HG03196 (cell line): Measurements from ENCODE around the gene DGKB.
"Not testable (repeated sequence)": the region's sequence is repeated elsewhere in the genome, so short reads cannot be mapped to it uniquely, and the experiment has no call there.

Experiments
- ATAC-seq: cut with Tn5 transposase; IDR thresholded peaks from one replicate; pipeline ENCODE4 v1.9.1; 2021; ENCODE audit not compliant: unreplicated experiment

Gene DGKB

GRCh38 chr7:14487701-14488395 lies 414.7 kb downstream of the DGKB start:
- ATAC-seq, result no peak

GRCh38 chr7:14483663-14484062 lies 418.9 kb downstream of the DGKB start:
- ATAC-seq, result no peak

DNA sequence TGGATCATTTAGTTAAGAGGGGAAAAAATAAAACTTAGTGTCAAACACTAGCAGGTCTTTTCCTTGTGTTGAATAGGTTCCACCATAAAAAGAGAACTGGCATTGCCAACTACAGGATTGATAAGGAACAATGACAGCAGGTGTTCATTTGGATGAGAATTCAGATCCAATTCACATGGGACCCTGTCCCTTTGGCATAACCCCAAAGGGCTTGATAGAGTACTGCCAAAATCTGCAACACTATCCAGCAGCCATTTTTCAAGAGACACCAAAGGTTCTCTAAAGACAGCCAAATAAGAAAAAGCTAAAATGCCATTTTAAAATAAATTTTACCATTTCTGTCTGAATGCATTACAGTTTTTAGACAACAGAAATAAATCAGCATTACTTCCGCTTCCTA lies 422.3 kb downstream of the DGKB start:
- ATAC-seq, result no peak

- no peak for ATAC-seq
Measured at GRCh38 chr7:14478834-14479510, 423.6 kb downstream of the DGKB start.

DNA sequence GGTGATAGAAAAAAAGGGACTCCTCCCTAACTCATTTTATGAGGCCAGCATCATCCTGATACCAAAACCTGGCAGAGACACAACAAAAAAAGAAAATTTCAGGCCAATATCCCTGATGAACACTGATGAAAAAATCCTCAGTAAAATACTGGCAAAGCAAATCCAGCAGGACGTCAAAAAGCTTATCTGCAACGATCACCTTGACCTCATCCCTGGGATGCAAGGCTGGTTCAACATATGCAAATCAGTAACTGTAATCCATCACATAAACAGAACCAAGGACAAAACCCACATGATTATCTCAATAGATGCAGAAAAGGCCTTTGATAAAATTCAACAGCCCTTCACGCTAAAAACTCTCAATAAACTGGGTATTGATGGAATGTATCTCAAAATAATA lies 440.8 kb downstream of the DGKB start:
- not testable (repeated sequence) for ATAC-seq

- ATAC-seq, result not testable (repeated sequence)
Measured at GRCh38 chr7:14458846-14459245, 443.7 kb downstream of the DGKB start.

GRCh38 chr7:14457568-14458453 lies 444.7 kb downstream of the DGKB start:
- no peak for ATAC-seq

- ATAC-seq, result no peak
Measured at GRCh38 chr7:14449291-14449690, 453.3 kb downstream of the DGKB start.

- no peak for ATAC-seq
Measured at GRCh38 chr7:14446829-14447228, 455.7 kb downstream of the DGKB start.

- no peak for ATAC-seq
Measured at GRCh38 chr7:14446219-14446618, 456.3 kb downstream of the DGKB start.

DNA sequence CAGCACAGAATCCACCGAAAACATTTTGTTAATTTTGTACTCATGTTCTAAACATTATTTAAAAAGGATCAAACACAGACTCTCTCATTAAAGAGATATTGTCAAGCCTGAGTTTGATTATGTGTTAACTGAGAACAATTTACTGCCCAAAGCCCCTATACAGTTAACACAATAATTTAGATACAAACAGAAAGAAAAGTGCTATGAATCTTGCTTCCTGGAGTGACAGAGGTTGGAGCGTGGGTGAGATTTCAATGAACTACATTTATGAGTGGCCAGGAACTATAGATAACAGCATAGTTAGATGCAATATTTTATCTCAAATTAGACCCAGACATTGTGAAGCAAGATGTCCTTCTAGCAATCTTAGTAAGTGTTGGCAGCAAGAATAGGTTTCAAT lies 464.2 kb downstream of the DGKB start:
- ATAC-seq, result no peak

GRCh38 chr7:14436878-14437277 lies 465.7 kb downstream of the DGKB start:
- ATAC-seq, result no peak

DNA sequence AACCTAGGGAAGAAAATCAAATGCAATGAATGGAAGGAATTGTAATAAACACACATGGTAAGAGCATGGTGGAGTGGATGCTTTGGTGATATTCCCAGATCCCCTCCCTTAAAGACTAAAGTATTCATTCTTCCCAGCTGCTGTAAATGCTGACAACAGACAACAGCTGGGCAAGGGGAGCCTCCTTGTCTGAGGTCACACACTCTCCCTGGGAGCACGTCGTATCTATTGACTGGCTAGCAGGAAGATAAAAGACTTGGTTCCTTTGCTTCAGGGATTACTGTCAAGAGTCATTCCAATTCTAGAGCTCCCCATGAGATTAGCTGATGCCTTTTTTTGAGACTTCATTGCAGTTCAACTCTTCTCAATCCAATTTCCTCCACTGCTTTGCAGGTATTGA lies 469.6 kb downstream of the DGKB start:
- no peak for ATAC-seq

- ATAC-seq, result no peak
Measured at GRCh38 chr7:14430926-14431325, 471.6 kb downstream of the DGKB start.

- ATAC-seq, result no peak
Measured at GRCh38 chr7:14425559-14425958, 477.0 kb downstream of the DGKB start.

GRCh38 chr7:14424675-14425074 lies 477.9 kb downstream of the DGKB start:
- no peak for ATAC-seq

- ATAC-seq, result no peak
Measured at GRCh38 chr7:14420768-14421167, 481.8 kb downstream of the DGKB start.

DNA sequence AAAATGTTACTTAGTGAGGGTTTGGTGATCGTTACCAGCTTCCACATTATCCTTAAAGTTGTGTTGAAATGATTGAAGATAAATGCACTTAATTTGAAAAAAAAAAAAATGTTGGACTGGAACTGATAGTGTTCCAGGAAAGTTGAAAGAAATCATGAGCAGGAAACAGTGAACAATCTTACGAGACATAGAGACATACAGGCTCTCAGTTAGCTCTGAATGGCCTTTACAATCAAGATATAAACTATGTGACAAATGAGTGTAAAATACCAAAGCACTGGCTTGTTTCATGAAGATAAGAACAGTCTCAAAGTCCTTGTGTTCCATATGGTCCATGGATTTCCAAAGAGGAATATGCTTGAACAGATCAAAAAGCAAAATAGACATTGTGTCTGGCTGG lies 483.0 kb downstream of the DGKB start:
- ATAC-seq, result no peak

GRCh38 chr7:14418633-14419032 lies 483.9 kb downstream of the DGKB start:
- no peak for ATAC-seq

- ATAC-seq, result no peak
Measured at GRCh38 chr7:14414274-14414986, 488.1 kb downstream of the DGKB start.
